HUDEP-2 (cell line): ENCODE results near the gene ALDH3A1.
A peak's percentile ranks its signal among the peaks of the same experiment; 100 is the strongest.

Experiments used
- DNase-seq, 76 experiments: peaks; one replicate each; lab custom pipeline; 2025; ENCODE audit not compliant: unreplicated experiment in 76 of 76; lab: John Stamatoyannopoulos, UW

ALDH3A1 gene

GRCh38 chr17:19720631-19721426 is 27.3 kb downstream of the ALDH3A1 start:
- peak in 2 of 76 experiments; percentile 3 to 4 for DNase-seq

GRCh38 chr17:19720210-19720475 is 28.0 kb downstream of the ALDH3A1 start:
- DNase-seq = no peak

- DNase-seq = no peak
These were observed 28.5 kb downstream of the ALDH3A1 start for GRCh38 chr17:19719355-19720209.

GRCh38 chr17:19718613-19719354 is 29.3 kb downstream of the ALDH3A1 start:
- DNase-seq = no peak

GRCh38 chr17:19718041-19718612 is 30.0 kb downstream of the ALDH3A1 start:
- DNase-seq = no peak

GRCh38 chr17:19717411-19717908 is 30.6 kb downstream of the ALDH3A1 start:
- DNase-seq = no peak

GRCh38 chr17:19717031-19717360 is 31.1 kb downstream of the ALDH3A1 start:
- DNase-seq = no peak

GRCh38 chr17:19716108-19717030 is 31.7 kb downstream of the ALDH3A1 start, which contains the start of gene SLC47A2:
SLC47A2 (minus strand) TSS chr17:19716584; CDS start chr17:19716555, 29 bp downstream.
- no peak for DNase-seq

GRCh38 chr17:19714542-19715411 is 33.3 kb downstream of the ALDH3A1 start:
- no peak for DNase-seq

- no peak for DNase-seq
These were observed 34.2 kb downstream of the ALDH3A1 start for GRCh38 chr17:19713901-19714361.

GRCh38 chr17:19713462-19713861 is 34.6 kb downstream of the ALDH3A1 start:
- no peak for DNase-seq

- DNase-seq = no peak
These were observed 35.6 kb downstream of the ALDH3A1 start for GRCh38 chr17:19712436-19713004.

- DNase-seq = no peak
These were observed 38.3 kb downstream of the ALDH3A1 start for GRCh38 chr17:19709841-19710240.

GRCh38 chr17:19708431-19709175 is 39.5 kb downstream of the ALDH3A1 start:
- DNase-seq = no peak

GRCh38 chr17:19707728-19708221 is 40.3 kb downstream of the ALDH3A1 start:
- DNase-seq = no peak

GRCh38 chr17:19706791-19707727 is 41.0 kb downstream of the ALDH3A1 start:
- no peak for DNase-seq
